HG02798 (cell line): Measurements from ENCODE around the gene NID1.
"Not testable (repeated sequence)": the region's sequence is repeated elsewhere in the genome, so short reads cannot be mapped to it uniquely, and the experiment has no call there.

ENCODE experiments used
- ATAC-seq: cut with Tn5 transposase; IDR thresholded peaks from one replicate; pipeline ENCODE4 v1.9.1; 2021; ENCODE audit warnings: mild to moderate bottlenecking; ENCODE audit not compliant: unreplicated experiment, poor library complexity

NID1 gene

GRCh38 chr1:236096660-236097482 lies 32.0 kb upstream of the NID1 start:
- ATAC-seq = peak; percentile 85

- no peak for ATAC-seq
Measured at GRCh38 chr1:236095705-236096520, 31.0 kb upstream of the NID1 start.

GRCh38 chr1:236092899-236093298 lies 28.0 kb upstream of the NID1 start:
- ATAC-seq = no peak

- ATAC-seq = no peak
Measured at GRCh38 chr1:236091933-236092318, 27.0 kb upstream of the NID1 start.

GRCh38 chr1:236090741-236091147 lies 25.9 kb upstream of the NID1 start:
- ATAC-seq = no peak

- no peak for ATAC-seq
Measured at GRCh38 chr1:236089046-236089773, 24.3 kb upstream of the NID1 start.

GRCh38 chr1:236086537-236086936 lies 21.6 kb upstream of the NID1 start:
- ATAC-seq = no peak

- ATAC-seq = no peak
Measured at GRCh38 chr1:236085545-236086159, 20.8 kb upstream of the NID1 start.

- ATAC-seq = no peak
Measured at GRCh38 chr1:236084386-236084730, 19.5 kb upstream of the NID1 start.

- ATAC-seq = no peak
Measured at GRCh38 chr1:236083650-236084385, 18.9 kb upstream of the NID1 start.

GRCh38 chr1:236082526-236082925 lies 17.6 kb upstream of the NID1 start:
- no peak for ATAC-seq

- no peak for ATAC-seq
Measured at GRCh38 chr1:236081546-236082227, 16.8 kb upstream of the NID1 start.

GRCh38 chr1:236079703-236080102 lies 14.8 kb upstream of the NID1 start:
- ATAC-seq = no peak

GRCh38 chr1:236078993-236079392 lies 14.1 kb upstream of the NID1 start:
- ATAC-seq = no peak

GRCh38 chr1:236078077-236078476 lies 13.2 kb upstream of the NID1 start:
- ATAC-seq = not testable (repeated sequence)

GRCh38 chr1:236075848-236076247 lies 11.0 kb upstream of the NID1 start:
- no peak for ATAC-seq

GRCh38 chr1:236073307-236073897 lies 8.5 kb upstream of the NID1 start:
- ATAC-seq = no peak

GRCh38 chr1:236072001-236072400 lies 7.1 kb upstream of the NID1 start:
- ATAC-seq = no peak

GRCh38 chr1:236070753-236071152 lies 5.9 kb upstream of the NID1 start:
- no peak for ATAC-seq
